ENCODE measurements around the gene SORCS1.

SORCS1 gene

GRCh38 chr10:107103174-107104025 lies 61.1 kb downstream of the SORCS1 start:
- no peak for DNase-seq

GRCh38 chr10:107098326-107098725 lies 66.2 kb downstream of the SORCS1 start:
- DNase-seq: no peak

- DNase-seq: no peak
Observed at GRCh38 chr10:107094824-107095522, 69.5 kb downstream of the SORCS1 start.

- no peak for DNase-seq
Observed at GRCh38 chr10:107092321-107092720, 72.2 kb downstream of the SORCS1 start.

- no peak for DNase-seq
Observed at GRCh38 chr10:107091126-107091525, 73.4 kb downstream of the SORCS1 start.

- DNase-seq: no peak
Observed at GRCh38 chr10:107085665-107086525, 78.6 kb downstream of the SORCS1 start.

GRCh38 chr10:107083388-107084009 lies 81.0 kb downstream of the SORCS1 start:
- DNase-seq: no peak

- no peak for DNase-seq
Observed at GRCh38 chr10:107081644-107082043, 82.9 kb downstream of the SORCS1 start.

GRCh38 chr10:107075117-107075516 lies 89.4 kb downstream of the SORCS1 start:
- no peak for DNase-seq

GRCh38 chr10:107072786-107073185 lies 91.7 kb downstream of the SORCS1 start:
- no peak for DNase-seq

- DNase-seq: no peak
Observed at GRCh38 chr10:107072028-107072427, 92.5 kb downstream of the SORCS1 start.

- no peak for DNase-seq
Observed at GRCh38 chr10:107071301-107071700, 93.2 kb downstream of the SORCS1 start.

- no peak for DNase-seq
Observed at GRCh38 chr10:107067843-107068242, 96.7 kb downstream of the SORCS1 start.

GRCh38 chr10:107064075-107064474 lies 100.4 kb downstream of the SORCS1 start:
- DNase-seq: no peak

- DNase-seq: no peak
Observed at GRCh38 chr10:107059872-107060271, 104.6 kb downstream of the SORCS1 start.

- no peak for DNase-seq
Observed at GRCh38 chr10:107059068-107059804, 105.3 kb downstream of the SORCS1 start.

- DNase-seq: no peak
Observed at GRCh38 chr10:107058331-107058730, 106.2 kb downstream of the SORCS1 start.

- no peak for DNase-seq
Observed at GRCh38 chr10:107056182-107056581, 108.3 kb downstream of the SORCS1 start.

GRCh38 chr10:107054469-107055156 lies 109.9 kb downstream of the SORCS1 start:
- DNase-seq: no peak

- DNase-seq: no peak
Observed at GRCh38 chr10:107051769-107052168, 112.7 kb downstream of the SORCS1 start.

GRCh38 chr10:107043461-107043860 lies 121.0 kb downstream of the SORCS1 start:
- no peak for DNase-seq

All from stimulated activated CD8-positive, alpha-beta memory T cell treated with anti-CD3 and anti-CD28 coated beads, Interleukin-4, amount 100 ng/mL, for 48 hours (primary cell).